BLaER1 treated with 17β-estradiol and CSF1 and Interleukin-3, amounts not matched to agents 10 nM and 100 nM (cell line): ENCODE measurements around the gene LAT.
"Not testable (repeated sequence)": the region's sequence is repeated elsewhere in the genome, so short reads cannot be mapped to it uniquely, and the experiment has no call there.

Source experiments
- H3K27ac ChIP-seq, 11 experiments: shearing (Covaris generic); formaldehyde crosslinking; 2 replicates each; pipeline ENCODE4 v1.8.1; 2022
- H3K27me3 ChIP-seq, 11 experiments: shearing (Covaris generic); formaldehyde crosslinking; 2 replicates each; pipeline ENCODE4 v1.8.1; 2022
- H3K36me3 ChIP-seq, 11 experiments: shearing (Covaris generic); formaldehyde crosslinking; 2 replicates each; pipeline ENCODE4 v1.8.1; 2022
- H3K4me1 ChIP-seq, 10 experiments: shearing (Covaris generic); formaldehyde crosslinking; 2 replicates each; pipeline ENCODE4 v1.8.1; 2022
- H3K4me2 ChIP-seq, 11 experiments: shearing (Covaris generic); formaldehyde crosslinking; 2 replicates each; pipeline ENCODE4 v1.8.1; 2022
- H3K4me3 ChIP-seq, 10 experiments: shearing (Covaris generic); formaldehyde crosslinking; 2 replicates each; pipeline ENCODE4 v1.8.1; 2022
- H3K9ac ChIP-seq, 11 experiments: shearing (Covaris generic); formaldehyde crosslinking; 2 replicates each; pipeline ENCODE4 v1.8.1; 2022
- H3K9me3 ChIP-seq, 11 experiments: shearing (Covaris generic); formaldehyde crosslinking; replicated peaks in 1 of 11; 2 replicates each; pipeline ENCODE4 v1.8.1; 2022
- H4K20me1 ChIP-seq, 11 experiments: shearing (Covaris generic); formaldehyde crosslinking; 2 replicates each; pipeline ENCODE4 v1.8.1; 2022
- Cebpa-rat ChIP-seq, 11 experiments: shearing (Covaris generic); IDR thresholded peaks; 2 replicates each; pipeline ENCODE4 v1.8.1; 2022

The LAT gene

DNA sequence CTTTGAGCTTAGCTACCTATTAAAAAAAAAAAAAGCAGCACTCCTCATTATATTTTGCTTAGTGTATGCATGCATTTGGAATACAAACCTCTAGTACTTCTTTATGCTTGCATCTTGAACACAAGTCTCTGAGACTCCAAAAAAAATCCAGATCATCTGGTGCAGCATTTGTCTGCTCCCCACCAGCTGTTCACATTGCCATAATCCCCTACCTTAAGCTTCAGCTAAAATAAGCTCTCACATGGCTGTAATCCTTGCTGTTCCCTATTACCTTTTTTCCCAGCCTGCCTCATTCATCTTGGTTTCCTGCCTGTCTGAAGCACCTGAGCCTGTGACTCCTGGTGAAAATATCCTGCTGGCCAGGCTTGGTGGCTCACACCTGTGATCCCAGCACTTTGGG is 41.6 kb upstream of the LAT start:
- no peak overlapping the region for H3K27ac ChIP-seq
- peaks cover 0 to 23% (median 18%) of the 10 kb centered on the region in 11 experiments; a peak in 19 of 22 replicates for H3K36me3 ChIP-seq
- H3K4me1 ChIP-seq = peaks cover 18 to 39% (median 29%) of the 10 kb centered on the region in 10 experiments
- no peaks in the 10 kb centered on the region for H3K9me3 ChIP-seq
- peak overlapping the region in 3 of 11 experiments; percentile 6 to 29 (median 16); a peak in 2 of 22 replicates for H3K9ac ChIP-seq
- no peak overlapping the region for H3K4me3 ChIP-seq
- H3K27me3 ChIP-seq = no peaks in the 10 kb centered on the region
- peaks cover 0 to 15% (median 0%) of the 10 kb centered on the region in 11 experiments; a peak in 8 of 22 replicates for H4K20me1 ChIP-seq
- TF ChIP-seq Cebpa-rat (IDR thresholded peaks at IDR 0.05) = no peak
- H3K4me2 ChIP-seq = peak overlapping the region in 7 of 11 experiments; percentile 22 to 65 (median 39); a peak in 7 of 22 replicates

DNA sequence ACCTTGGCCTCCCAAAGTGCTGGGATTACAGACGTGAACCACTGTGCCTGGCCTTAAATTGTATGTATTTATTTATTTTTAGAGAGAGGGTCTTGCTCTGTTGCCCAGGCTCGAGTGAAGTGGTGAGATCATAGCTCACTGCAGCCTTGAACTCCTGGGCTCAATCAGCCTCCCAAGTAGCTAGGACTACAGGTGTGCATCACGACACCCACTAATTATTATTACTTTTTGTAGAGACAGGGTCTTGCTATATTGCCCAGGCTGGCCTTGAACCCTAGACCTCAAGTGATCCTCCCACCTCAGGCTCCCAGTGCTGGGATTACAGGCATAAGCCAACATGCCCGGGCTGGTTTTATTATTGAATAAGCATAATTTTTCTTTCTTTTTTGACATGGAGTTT is 38.2 kb upstream of the LAT start:
- Histone ChIP-seq H3K27ac (no peak overlapping the region), H3K4me2 (no peak overlapping the region), H3K4me1 (peaks cover 19 to 46% (median 34%) of the 10 kb centered on the region in 10 experiments), H3K4me3 (no peak overlapping the region), H3K9ac (no peak overlapping the region), H3K27me3 (no peaks in the 10 kb centered on the region), H4K20me1 (peaks cover 0 to 6% (median 3%) of the 10 kb centered on the region in 11 experiments; a peak in 11 of 22 replicates), H3K36me3 (no peaks in the 10 kb centered on the region), H3K9me3 (no peaks in the 10 kb centered on the region)
- TF ChIP-seq Cebpa-rat (IDR thresholded peaks at IDR 0.05) = no peak

DNA sequence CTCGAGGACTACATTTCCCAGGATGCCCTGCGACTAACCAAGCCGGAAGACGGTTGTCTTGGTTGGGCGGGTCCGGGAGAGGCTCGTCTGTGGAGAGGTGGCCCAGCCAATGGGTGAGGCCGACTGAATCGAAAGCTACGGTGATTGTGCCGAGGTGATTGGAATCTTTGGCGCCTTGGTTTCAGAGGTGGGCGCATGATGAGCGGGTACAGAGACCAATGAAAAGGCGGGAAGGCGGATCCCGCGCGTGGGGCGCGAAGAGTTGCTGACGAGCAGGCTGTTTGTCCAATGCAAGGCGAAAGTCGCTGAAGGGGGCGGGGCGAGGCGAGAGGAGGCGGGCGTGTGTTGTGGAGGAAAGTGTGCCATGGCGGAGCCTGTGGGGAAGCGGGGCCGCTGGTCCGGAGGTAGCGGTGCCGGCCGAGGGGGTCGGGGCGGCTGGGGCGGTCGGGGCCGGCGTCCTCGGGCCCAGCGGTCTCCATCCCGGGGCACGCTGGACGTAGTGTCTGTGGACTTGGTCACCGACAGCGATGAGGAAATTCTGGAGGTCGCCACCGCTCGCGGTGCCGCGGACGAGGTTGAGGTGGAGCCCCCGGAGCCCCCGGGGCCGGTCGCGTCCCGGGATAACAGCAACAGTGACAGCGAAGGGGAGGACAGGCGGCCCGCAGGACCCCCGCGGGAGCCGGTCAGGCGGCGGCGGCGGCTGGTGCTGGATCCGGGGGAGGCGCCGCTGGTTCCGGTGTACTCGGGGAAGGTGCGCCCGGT is 34.0 kb upstream of the LAT start, which contains the start of gene NFATC2IP:
TSS of gene NFATC2IP (plus strand) at position 290 of the 762 bp plus-strand sequence. CDS start at position 365, 75 bp downstream.
- H3K9me3 ChIP-seq = no peaks in the 10 kb centered on the region
- H3K27ac ChIP-seq = peak within 1 kb of the TSS; percentile 56 to 92 (median 89); a peak in 21 of 22 replicates
- H3K27me3 ChIP-seq = no peaks in the 10 kb centered on the region
- H3K4me1 ChIP-seq = peaks cover 16 to 39% (median 28%) of the 10 kb centered on the region in 10 experiments
- peaks cover 0 to 35% (median 22%) of the 10 kb centered on the region in 11 experiments; a peak in 14 of 22 replicates for H4K20me1 ChIP-seq
- H3K36me3 ChIP-seq = peaks cover 32 to 40% (median 38%) of the 10 kb centered on the region in 11 experiments
- peak within 1 kb of the TSS; percentile 91 to 97 (median 95) for H3K9ac ChIP-seq
- no peak for TF ChIP-seq Cebpa-rat (IDR thresholded peaks at IDR 0.05)
- peak within 1 kb of the TSS; percentile 94 to 99 (median 98) for H3K4me3 ChIP-seq
- H3K4me2 ChIP-seq = peak within 1 kb of the TSS; percentile 90 to 99 (median 95)

DNA sequence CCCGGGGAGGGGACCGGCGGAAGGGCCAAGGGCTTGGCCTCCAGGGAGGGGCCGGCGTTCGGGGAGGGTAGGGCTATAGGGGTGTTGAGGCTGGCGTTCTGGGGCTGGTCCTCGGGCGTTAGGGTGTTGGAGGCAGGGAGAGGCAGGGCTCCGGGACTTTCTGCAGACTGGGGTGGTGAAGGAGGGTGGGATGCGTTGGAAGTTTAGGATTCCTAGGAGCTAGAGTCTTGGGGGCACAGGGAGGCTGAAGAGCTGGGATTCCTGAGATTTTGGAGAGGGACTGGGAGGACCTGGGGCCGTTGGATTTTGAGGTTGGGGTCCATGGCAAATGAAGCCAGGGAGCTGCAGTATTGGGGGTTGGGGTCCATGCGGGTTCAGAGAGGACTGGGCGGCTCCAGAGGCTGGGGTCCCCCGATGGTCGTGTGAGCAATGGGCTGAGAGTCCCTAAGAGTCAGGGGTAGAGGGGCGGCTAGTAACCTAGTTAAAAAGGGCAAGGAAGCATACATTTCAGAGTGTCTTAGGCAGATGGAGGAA is 33.4 kb upstream of the LAT start:
- TF ChIP-seq Cebpa-rat (IDR thresholded peaks at IDR 0.05) = no peak
- H3K4me2 ChIP-seq = peak overlapping the region; percentile 90 to 99 (median 95)
- peaks cover 38 to 47% (median 44%) of the 10 kb centered on the region in 11 experiments for H3K36me3 ChIP-seq
- H3K9ac ChIP-seq = peak overlapping the region; percentile 91 to 97 (median 95)
- peaks cover 16 to 35% (median 26%) of the 10 kb centered on the region in 10 experiments for H3K4me1 ChIP-seq
- H3K4me3 ChIP-seq = peak overlapping the region; percentile 94 to 99 (median 98)
- no peaks in the 10 kb centered on the region for H3K27me3 ChIP-seq
- no peaks in the 10 kb centered on the region for H3K9me3 ChIP-seq
- peak overlapping the region; percentile 56 to 92 (median 89); a peak in 21 of 22 replicates for H3K27ac ChIP-seq
- peaks cover 0 to 35% (median 22%) of the 10 kb centered on the region in 11 experiments; a peak in 14 of 22 replicates for H4K20me1 ChIP-seq

DNA sequence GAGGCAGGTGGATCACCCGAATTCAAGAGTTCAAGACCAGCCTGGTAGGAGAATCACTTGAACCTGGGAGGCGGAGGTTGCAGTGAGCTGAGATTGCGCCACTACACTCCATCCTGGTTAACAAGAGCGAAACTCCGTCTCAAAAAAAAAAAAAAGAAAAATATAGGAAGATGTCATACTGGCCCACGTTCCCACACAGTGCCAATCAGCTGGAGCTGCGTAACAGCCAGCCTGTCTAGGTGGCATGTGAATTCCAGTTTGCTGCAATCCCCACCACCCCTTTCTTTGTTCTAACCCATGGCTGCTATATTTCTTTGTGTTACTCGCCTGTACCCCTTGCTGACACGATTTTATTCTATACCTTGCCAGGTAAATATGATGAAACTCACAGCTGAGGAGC is 26.6 kb upstream of the LAT start:
- Histone ChIP-seq H3K9me3 (no peaks in the 10 kb centered on the region), H3K36me3 (peaks cover 96 to 100% (median 99%) of the 10 kb centered on the region in 11 experiments), H3K27me3 (no peaks in the 10 kb centered on the region), H4K20me1 (peaks cover 0 to 63% (median 16%) of the 10 kb centered on the region in 11 experiments; a peak in 13 of 22 replicates), H3K9ac (peak overlapping the region in 2 of 11 experiments; percentile 0 to 27; a peak in 1 of 22 replicates), H3K4me2 (no peak overlapping the region), H3K27ac (no peak overlapping the region), H3K4me1 (peaks cover 0 to 7% (median 2%) of the 10 kb centered on the region in 10 experiments; a peak in 9 of 20 replicates), H3K4me3 (no peak overlapping the region)
- no peak for TF ChIP-seq Cebpa-rat (IDR thresholded peaks at IDR 0.05)

DNA sequence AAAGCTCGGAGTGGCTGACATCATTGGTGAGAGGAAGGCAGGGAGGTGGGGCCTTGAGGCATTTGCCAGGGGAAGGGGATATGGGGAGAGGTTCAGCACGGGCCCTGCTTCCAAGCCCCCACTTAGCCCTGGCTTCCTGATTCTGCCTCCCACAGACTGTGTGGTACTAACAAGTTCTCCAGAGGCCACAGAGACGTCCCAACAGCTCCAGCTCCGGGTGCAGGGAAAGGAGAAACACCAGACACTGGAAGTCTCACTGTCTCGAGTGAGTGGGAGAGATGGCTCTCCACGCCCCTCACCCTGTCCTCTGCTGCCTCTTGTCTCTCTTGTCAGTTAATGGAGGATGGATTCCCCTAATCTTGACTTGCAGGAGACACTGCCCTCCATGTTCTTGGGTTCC is 26.0 kb upstream of the LAT start:
- 0 out of 20 replicates have a peak, but pooled peaks cover 0 to under 1% (median 0%) of the 10 kb centered on the region in 10 experiments for H3K4me1 ChIP-seq
- no peak for TF ChIP-seq Cebpa-rat (IDR thresholded peaks at IDR 0.05)
- H4K20me1 ChIP-seq = peaks cover 0 to 63% (median 14%) of the 10 kb centered on the region in 11 experiments; a peak in 12 of 22 replicates
- no peaks in the 10 kb centered on the region for H3K9me3 ChIP-seq
- no peaks in the 10 kb centered on the region for H3K27me3 ChIP-seq
- H3K4me3 ChIP-seq = no peak overlapping the region
- peaks cover 96 to 100% (median 99%) of the 10 kb centered on the region in 11 experiments for H3K36me3 ChIP-seq
- H3K9ac ChIP-seq = peak overlapping the region in 2 of 11 experiments; percentile 0 to 27; a peak in 1 of 22 replicates
- H3K4me2 ChIP-seq = no peak overlapping the region
- H3K27ac ChIP-seq = no peak overlapping the region

DNA sequence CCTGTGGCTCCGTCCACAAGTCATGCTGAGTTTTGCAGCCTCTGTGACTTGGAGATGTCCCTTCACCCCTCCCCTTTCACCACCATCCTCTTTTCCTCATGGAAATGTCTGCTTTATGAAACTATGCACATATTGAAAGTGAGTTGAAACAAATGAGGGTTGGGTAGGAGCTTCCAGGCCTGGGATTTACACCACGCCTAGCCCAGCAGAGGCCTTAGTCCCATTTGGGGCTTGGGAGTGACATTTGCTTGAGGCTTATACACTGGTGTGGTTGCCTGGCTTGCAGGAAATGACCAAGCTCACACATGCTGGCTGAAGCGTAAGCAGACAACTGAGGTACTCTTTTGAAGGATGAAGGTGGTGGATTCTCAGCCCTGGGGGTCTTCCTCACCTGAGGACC is 20.8 kb upstream of the LAT start:
- Histone ChIP-seq H3K4me3 (no peak overlapping the region), H3K9me3 (no peaks in the 10 kb centered on the region), H3K27me3 (no peaks in the 10 kb centered on the region), H4K20me1 (peaks cover 0 to 49% (median 8%) of the 10 kb centered on the region in 11 experiments; a peak in 6 of 22 replicates), H3K4me2 (no peak overlapping the region), H3K36me3 (peaks cover 60 to 76% (median 71%) of the 10 kb centered on the region in 11 experiments), H3K9ac (no peak overlapping the region), H3K27ac (no peak overlapping the region), H3K4me1 (no peaks in the 10 kb centered on the region)
- TF ChIP-seq Cebpa-rat (IDR thresholded peaks at IDR 0.05) = no peak

DNA sequence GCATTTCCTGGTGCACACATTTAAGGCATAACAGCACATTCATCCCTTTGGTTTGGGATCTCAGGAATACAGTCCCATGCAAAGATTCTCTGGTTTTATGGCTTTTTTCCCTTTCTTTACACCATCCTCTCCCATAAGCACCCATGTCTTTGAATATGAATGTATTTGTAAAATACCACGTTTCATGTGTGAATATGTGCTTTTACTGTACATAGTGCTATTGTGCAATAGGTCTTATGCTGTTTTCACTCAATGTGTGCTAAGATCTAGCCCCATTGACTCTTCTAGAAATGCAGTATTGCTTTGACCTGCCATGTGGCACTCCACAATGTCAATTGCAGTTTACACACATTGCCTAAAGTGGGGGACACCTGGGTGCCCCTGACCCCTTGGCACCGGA is 20.4 kb upstream of the LAT start:
- Histone ChIP-seq H4K20me1 (peaks cover 0 to 50% (median 8%) of the 10 kb centered on the region in 11 experiments; a peak in 6 of 22 replicates), H3K9ac (no peak overlapping the region), H3K27ac (no peak overlapping the region), H3K4me3 (no peak overlapping the region), H3K36me3 (peaks cover 56 to 72% (median 67%) of the 10 kb centered on the region in 11 experiments), H3K4me2 (no peak overlapping the region), H3K9me3 (no peaks in the 10 kb centered on the region), H3K27me3 (no peaks in the 10 kb centered on the region), H3K4me1 (no peaks in the 10 kb centered on the region)
- 0 out of 22 replicates have a peak, but pooled peaks of 1 of the 11 experiments have one; percentile 18 for TF ChIP-seq Cebpa-rat (IDR thresholded peaks at IDR 0.05)

DNA sequence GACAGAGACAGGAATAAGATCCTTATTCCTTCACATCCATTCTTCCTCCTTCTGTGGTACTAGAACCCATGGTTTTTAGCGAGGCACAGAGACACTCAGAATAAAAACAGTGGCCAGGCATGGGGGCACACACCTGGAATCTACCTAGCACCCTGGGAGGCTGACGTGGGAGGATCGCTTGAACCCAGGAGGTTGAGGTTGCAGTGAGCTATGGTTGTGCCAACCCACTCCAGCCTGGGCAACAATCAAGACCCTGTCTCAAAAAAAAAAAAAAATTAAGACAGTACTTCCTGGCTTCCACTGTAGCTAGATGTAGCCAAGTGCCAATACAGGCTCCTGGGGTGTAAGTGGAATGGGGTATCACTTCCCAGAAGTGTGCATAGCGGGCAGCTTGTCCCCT is 17.7 kb upstream of the LAT start:
- Histone ChIP-seq H3K4me2 (no peak overlapping the region), H3K36me3 (peaks cover 34 to 45% (median 42%) of the 10 kb centered on the region in 11 experiments), H3K27ac (no peak overlapping the region), H3K4me3 (no peak overlapping the region), H4K20me1 (peaks cover 0 to 36% (median 4%) of the 10 kb centered on the region in 11 experiments; a peak in 6 of 22 replicates), H3K4me1 (no peaks in the 10 kb centered on the region), H3K9me3 (no peaks in the 10 kb centered on the region), H3K27me3 (no peaks in the 10 kb centered on the region), H3K9ac (0 out of 22 replicates have a peak overlapping the region, but pooled peaks of 1 of the 11 experiments have one; percentile 13)
- no peak for TF ChIP-seq Cebpa-rat (IDR thresholded peaks at IDR 0.05)

DNA sequence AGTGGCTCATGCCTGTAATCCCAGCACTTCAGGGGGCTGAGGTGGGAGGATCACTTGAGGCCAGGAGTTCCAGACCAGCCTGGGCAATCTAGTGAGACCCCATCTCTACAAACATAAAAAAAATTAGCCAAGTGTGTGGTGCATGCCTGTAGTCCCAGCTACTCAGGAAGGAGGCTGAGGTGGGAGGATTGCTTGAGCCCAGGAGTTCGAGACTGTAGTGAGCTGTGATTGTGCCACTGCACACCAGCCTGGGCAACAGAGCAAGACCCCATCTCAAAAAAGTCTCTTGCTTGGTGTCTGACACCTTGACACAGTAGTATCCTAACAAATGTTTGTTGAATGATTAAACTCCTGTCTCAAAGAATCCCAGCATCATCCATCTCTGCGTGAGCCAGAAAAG is 15.2 kb upstream of the LAT start:
- H3K9me3 ChIP-seq, H3K9ac ChIP-seq, H3K27me3 ChIP-seq, H3K27ac ChIP-seq, H3K4me1 ChIP-seq, H3K4me2 ChIP-seq, H3K4me3 ChIP-seq: not testable (repeated sequence)
- Histone ChIP-seq H3K36me3 (peaks cover 8 to 20% (median 16%) of the 10 kb centered on the region in 11 experiments), H4K20me1 (peaks cover 0 to 13% (median 0%) of the 10 kb centered on the region in 11 experiments; a peak in 3 of 22 replicates)
